ENCODE data around the gene PSME4.

DNA sequence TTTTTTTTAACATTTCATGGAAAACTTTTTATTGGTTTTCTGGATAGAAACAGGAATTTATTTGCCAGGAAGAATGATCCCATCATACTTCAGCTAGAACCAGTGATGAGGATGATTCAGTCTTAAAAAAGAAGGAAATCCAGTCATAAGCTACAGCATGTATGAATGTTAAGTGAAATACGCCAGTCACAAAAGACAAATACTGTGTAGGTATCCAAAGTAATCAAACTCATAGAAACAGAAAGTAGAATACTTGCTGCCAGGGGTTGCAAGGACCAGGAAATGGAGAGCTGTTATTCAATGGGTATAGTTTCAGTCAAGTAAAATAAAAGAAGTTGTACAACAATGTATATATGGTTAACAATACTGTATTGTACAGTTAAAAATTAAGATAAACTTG lies 21.3 kb downstream of the PSME4 start:
- TF ChIP-seq, protein P1, sequence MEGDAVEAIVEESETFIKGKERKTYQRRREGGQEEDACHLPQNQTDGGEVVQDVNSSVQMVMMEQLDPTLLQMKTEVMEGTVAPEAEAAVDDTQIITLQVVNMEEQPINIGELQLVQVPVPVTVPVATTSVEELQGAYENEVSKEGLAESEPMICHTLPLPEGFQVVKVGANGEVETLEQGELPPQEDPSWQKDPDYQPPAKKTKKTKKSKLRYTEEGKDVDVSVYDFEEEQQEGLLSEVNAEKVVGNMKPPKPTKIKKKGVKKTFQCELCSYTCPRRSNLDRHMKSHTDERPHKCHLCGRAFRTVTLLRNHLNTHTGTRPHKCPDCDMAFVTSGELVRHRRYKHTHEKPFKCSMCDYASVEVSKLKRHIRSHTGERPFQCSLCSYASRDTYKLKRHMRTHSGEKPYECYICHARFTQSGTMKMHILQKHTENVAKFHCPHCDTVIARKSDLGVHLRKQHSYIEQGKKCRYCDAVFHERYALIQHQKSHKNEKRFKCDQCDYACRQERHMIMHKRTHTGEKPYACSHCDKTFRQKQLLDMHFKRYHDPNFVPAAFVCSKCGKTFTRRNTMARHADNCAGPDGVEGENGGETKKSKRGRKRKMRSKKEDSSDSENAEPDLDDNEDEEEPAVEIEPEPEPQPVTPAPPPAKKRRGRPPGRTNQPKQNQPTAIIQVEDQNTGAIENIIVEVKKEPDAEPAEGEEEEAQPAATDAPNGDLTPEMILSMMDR (IDR thresholded peaks at IDR 0.05), result no peak
- no peak for TF ChIP-seq POLR2A (IDR thresholded peaks at IDR 0.05)
